GM19438 (cell line): ENCODE results near the gene CACNA1G.

ENCODE experiments used
- ATAC-seq: cut with Tn5 transposase; IDR thresholded peaks from one replicate; pipeline ENCODE4 v1.9.1; 2021; ENCODE audit warnings: low read depth; ENCODE audit not compliant: unreplicated experiment

Gene CACNA1G

DNA sequence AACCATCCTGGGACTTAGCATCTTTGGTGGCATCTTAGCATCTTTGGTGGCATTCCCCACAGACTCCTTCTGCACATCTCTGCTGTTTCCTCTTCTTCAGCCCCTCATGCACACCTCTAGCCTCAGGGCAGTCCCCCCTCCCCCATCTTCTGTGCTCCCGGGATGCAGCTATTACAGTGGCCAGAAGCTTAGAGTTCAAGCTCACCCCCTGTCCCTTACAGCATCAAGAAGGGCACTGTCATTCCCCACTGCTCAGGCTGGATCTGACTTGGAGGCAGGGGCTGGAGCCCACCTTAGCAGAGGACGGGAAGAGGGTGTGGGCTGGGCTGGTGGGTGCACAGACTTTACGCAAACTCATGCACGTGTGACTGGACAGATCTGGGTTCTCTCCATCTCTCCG lies 27.3 kb upstream of the CACNA1G start:
- ATAC-seq = no peak

DNA sequence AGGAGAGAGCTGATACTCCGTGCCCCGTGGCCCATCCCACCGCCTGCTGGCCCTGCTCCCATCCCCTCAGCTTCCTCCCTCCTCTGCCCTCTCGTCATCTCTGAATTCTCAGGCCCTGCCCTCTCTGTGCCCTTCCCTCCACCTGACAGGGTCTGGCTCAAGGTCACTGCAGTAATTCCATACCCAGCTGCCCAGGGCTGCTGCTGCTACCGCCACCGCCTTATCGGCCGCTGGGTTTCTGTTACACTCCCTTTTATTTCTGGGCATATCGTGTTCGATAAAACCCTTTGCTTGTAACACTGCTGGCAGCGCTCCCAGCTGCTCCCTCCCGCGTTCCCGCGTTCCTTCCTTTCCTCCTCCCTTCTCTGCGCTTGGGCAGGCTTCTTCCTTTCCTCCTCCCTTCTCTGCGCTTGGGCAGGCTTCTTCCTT lies 26.8 kb upstream of the CACNA1G start:
- ATAC-seq = no peak

DNA sequence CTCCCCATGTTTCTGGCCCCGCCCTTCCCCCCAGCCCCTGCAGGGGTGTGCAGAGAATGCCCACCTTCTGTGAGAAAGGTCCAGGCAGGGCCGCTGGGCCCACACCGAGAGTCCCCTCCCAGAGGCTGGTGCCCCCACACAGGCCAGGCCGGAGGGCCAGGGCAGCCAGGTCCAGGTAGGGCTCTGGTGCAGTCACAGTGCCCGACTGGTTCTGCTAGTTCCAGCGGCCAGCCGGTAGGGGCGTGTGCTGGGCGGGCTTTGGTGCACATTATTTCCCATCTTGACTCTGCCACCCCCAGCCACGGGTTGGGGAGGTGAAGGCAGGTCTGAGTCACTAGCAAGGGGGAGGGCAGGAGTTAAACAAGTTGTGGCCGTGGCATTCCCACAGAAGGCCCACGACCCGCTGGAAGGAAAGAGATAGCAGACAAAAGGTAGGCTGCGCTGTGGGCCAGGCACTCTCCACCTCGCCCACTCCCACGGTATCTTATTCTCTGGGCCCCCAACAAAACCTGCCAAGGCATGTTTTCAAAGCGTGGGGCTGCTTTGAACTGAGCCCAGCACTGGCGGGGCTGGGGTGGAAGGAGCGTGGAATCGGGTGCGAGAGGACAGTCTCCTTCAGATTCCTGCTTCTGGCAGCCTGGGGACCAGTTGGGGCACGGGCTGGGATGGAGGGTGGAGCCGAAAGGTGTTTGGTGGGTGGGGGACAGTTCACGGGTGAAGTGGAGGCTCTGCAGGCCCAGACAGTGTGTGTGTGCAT lies 26.1 kb upstream of the CACNA1G start:
- no peak for ATAC-seq

DNA sequence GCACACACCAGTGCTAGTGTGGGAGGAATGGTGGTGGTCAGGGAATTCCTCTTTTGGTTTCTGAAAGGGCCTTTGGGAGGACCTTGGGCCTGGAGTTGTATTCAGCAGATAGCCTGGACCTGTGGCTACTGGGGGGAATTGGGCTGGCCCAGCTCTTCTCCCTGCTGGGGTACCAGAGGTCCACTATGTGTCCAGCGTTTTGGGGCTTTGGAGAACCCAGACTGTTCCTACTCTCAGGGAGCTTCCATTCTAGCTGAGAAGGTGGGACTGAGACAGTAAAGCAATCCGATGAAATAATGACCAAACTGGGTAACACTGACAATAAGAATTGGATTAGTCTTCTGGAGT lies 25.6 kb upstream of the CACNA1G start:
- ATAC-seq = no peak

DNA sequence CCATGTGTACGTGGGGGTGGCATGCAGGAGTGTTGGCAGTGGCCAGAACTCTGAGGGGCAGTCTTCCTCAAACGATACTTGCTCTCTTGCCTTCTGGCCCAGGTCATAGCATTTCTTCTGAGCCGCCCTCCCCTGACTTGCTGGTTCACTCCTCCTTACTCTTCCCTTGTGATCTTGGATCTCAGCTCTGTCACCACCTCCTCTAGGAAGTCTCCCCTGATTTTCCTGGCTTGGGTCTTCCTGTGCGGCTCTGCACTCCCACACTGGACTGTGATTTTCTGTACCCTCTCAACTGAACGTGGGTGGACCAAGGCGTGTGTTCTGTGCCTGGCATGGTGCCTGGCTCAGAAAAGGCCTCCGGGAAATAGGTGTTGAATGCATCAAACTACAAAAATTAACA lies 25.1 kb upstream of the CACNA1G start:
- no peak for ATAC-seq

DNA sequence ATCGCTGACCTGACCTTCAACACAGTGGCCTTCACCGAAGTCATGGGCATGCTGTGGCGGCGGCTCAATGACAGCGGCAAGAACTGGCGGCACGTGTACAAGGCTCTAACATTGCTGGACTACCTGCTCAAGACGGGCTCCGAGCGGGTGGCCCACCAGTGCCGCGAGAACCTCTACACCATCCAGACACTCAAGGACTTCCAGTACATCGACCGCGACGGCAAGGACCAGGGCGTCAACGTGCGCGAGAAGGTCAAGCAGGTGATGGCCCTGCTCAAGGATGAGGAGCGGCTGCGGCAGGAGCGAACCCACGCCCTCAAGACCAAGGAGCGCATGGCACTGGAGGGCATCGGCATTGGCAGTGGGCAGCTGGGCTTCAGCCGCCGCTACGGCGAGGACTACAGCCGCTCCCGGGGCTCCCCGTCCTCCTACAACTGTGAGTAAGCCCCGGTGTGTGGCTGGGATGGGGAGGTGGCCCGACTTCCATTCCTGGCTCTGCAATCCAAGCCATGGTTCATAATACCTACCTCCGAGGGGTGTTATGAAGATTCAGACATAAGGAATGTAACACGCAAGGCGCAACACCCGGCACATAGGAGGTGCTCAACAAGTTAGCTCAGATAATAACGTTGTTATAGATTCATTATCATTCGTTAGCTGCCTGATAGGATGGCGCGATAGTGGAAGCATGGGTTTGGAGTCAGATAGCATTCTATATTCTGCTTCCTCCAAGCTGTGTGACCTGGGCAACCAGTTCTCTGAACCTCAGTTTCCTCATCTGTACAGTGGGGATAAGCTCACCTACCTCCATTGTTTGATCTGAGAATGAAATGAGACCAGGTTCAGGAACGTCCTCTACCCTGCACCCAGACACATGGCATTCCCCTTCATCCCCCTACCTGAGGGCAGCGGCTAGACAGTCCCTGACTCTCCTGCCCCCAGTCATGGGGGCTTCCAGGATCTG lies 23.6 kb upstream of the CACNA1G start:
- no peak for ATAC-seq

DNA sequence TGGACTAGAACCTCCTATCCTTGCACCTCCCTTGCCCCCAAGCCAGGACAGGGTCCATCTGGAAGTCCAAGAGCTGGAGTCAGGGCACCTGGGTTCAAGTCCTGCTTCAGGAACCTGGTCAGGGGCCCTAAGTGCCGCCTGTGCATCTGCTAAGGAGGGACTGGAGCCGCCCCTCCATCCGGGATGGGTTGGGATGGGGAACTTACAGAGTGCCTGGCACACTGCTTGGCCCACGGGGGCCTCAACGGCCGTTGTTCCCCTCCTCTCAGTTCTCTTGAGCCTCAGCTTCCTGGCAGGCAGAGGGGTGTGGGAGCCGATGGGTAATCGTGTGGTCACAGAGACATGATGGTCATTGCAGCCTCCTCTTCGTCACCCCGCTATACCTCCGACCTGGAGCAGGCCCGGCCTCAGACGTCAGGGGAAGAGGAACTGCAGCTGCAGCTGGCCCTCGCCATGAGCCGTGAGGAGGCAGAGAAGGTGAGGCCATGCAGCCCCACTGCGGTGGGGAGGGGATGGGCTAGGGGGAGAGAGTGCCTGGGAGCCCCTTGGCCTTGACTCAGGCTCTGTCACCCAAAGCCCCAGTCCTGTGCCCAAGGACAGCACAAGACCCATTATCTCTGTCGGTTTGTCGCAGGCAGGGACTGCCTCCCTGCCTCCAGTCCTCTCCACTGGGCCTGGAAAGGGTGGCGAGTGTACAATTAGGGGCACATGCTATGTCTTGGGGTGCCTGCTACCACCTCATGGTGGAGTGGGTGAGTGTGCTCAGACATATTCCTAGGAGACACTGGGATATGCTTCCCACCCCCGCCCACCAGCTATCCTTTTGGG lies 22.6 kb upstream of the CACNA1G start:
- ATAC-seq = no peak

DNA sequence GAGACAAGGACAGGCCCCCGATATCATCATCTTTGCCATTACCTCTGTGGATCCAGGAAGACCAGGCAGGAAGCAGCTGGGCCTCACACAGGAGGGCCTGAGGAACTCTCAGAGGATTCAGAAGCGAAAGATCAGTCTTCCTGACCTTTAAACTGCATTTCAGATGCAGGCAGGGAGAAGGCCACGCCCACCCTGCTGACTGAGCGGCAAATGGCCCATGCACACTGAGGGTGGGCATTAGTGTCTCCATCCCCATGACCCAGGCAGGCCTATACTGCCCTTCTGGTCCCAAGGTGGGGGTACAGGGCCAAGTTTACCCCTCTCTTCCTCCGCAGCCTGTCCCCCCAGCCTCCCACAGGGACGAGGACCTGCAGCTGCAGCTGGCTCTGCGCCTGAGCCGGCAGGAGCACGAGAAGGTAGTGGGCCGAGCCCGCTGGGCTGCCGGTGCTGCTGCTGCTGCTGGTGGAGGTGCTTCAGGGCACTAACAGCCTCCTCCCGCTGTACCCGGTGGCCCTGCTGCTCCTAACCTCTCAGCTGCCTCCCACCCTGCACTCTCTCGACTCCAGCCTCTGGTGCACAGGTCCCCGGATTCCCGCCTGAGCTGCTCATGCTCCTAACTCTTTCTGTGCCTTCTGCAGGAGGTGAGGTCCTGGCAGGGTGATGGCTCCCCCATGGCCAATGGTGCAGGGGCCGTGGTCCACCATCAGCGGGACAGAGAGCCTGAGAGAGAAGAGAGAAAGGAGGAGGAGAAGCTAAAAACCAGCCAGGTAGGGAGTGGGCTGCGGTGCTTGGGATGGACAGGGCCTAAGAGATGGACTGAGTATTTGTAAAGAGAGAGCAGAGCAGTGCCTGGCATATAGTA lies 21.7 kb upstream of the CACNA1G start:
- no peak for ATAC-seq

DNA sequence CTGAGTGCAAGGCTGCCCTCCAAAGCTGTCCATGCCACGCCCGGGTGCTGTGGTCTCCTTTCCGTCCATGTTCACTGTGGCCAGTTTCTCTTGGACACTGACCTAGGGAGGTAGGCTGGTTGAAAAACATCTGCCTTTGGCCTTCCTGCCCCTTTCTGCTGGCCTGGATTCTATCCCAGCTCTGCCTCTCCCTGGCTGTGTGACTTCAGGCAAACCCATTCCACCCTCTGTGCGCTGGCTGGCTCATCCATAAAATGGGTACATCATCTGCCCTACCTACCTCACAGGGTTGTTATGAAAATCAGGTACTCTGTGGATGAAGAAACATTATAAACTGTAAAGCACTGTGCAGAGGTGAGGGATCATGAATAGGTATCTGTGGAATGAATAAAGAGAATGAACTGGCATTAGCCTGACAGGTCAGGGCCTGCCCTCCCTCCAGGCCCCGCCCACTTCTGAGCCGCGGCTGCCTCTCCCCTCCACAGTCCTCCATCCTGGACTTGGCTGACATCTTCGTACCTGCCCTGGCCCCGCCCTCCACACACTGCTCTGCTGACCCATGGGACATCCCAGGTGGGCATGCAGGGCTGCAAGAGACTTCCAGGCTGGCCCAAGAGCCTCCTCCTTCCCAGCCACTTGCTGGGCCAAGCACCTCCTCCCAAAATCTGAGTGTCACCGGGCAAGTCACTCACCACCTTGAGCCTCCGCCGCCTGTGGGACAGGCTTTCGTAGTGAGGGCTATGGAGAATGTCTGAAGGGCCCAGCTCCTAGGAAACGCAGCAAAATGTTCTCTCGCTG lies 20.6 kb upstream of the CACNA1G start:
- ATAC-seq = no peak

DNA sequence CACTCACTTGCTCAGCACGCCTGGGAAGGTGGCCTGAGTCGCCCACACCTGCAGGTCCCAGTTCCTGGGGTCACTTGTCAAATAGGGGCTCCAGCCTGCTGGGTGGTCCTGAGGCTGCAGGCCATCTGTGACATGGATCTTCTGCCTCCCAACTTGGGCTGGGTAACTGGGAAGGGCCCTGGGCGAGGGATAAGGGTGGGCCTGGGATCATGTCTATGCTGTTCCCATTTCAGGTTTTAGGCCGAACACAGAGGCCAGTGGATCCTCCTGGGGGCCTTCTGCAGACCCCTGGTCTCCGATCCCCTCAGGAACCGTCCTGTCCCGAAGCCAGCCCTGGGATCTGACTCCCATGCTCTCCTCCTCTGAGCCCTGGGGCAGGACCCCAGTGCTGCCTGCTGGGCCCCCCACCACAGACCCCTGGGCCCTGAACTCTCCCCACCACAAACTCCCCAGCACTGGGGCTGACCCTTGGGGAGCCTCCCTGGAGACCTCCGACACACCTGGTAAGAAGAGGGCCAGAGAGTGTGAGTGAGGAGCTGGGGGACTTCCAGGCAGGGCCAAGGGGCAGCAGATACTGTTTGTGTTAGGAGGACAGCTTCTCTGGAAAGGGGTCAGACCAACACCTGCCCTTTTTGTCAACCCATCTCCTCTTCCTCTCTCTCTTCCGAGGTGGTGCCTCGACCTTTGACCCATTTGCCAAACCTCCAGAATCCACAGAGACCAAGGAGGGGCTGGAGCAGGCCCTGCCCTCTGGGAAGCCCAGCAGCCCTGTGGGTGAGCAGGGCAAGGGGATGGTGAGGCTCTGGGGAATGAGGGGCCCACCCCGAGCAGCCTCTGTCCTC lies 19.7 kb upstream of the CACNA1G start:
- ATAC-seq = no peak

DNA sequence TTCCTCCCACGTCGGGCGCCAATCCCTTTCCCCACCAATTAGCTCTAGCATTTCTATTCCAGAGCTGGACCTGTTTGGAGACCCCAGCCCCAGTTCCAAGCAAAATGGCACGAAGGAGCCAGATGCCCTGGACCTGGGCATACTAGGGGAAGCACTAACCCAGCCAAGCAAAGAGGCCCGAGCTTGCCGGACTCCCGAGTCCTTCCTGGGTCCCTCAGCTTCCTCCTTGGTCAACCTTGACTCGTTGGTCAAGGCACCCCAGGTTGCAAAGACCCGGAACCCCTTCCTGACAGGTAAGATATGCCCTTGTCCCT lies 19.2 kb upstream of the CACNA1G start:
- ATAC-seq = no peak

DNA sequence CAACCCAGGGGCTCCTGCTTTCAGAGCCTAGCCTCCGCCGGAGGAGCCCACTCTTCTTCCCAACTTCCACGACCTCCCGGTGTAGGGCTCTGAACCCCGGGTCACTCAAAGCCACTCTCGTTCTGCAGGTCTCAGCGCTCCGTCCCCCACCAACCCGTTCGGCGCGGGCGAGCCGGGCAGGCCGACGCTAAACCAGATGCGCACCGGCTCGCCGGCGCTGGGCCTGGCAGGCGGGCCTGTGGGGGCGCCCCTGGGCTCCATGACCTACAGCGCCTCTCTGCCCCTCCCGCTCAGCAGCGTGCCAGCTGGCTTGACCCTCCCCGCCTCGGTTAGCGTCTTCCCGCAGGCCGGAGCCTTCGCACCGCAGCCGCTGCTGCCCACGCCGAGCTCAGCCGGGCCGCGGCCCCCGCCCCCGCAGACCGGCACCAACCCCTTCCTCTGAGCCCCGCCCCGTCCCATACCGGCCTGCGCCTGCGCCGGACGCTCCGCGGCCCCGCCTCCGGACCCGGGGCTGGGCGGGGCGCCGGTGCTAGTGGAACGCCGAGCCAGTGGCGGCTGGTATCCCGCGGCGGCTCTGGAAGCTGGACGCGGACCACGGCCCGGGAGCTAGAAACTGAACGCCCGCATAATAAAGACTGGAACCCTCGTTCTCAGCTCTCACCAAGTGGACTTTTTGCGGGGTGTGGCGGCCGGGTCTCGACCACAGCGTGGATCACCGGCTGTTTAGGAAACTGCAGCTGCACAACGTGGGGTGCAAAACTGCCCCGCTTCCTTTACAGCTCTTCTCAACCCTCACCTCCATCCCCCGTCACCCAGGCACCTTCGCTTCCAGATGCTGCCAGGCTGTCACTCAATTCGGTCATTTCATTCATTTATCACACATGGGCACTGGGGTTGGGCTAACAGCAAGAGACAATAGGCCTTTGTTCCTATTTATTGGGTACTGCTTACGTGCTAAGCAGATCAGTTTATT lies 18.5 kb upstream of the CACNA1G start:
- peak; percentile 68 for ATAC-seq

DNA sequence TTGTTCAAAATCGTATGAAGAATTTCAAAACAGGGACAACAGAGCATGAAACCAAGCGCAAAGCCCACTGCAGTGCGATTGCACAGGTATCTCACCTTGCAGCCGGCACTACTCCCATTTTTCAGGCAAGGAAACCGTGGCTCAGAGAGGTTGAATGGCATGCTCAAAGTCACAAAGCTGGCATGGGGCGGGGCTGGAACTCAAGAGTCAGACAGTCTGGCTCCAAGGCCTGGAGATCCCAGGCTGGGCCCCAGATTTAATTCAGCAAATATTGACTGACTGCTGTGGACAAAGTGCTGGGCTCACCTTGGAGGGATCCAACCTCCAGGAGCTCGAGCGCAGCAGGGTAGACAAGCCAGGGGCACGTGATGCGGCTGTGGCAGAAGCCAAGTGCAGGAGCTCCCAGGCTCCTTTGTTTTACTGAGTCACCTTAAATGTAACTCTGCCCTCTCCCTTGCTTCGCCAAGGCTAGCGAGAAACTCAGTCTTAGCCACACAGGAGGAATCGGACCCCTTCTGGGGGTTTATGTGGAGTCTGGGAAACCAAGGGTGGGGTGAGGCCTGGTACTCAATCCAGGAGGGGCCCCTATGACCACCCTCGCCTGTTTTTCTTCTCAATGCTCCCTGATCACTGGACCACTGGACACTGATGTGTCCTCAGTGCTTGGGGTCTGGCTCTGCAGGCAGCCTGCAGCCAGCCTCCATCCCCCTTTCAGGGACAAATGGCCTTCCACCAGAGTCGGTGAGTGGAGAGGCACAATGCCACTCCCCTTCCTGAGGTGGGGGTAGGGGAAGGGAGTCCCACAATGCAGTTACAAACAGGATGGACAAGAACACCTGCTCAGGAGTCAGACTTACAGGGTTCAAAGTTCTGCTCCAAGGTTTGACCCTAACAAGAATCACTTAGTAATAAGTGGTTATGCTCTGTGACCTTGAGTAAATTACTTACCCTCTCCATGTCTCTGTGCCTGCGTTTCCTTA lies 17.4 kb upstream of the CACNA1G start:
- no peak for ATAC-seq

DNA sequence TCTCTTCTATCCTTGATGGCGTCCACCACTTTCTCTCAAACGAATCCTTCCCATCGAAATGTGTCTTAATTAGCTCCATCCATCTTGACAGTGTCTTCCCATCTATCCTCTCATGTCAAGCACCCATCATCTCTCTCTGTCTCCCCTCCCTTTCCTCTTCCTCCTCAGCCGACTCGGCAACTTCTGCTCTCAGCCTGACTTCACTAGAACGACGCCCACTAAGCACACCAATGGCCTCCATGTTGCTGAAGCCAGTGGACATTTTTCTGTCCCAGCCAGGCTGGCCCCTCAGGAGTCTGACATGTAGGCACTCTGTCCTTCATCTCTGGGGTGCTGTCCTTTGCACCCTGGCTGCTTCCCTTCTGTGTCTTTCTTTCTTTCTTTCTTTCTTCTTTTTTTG lies 16.0 kb upstream of the CACNA1G start:
- ATAC-seq = no peak

DNA sequence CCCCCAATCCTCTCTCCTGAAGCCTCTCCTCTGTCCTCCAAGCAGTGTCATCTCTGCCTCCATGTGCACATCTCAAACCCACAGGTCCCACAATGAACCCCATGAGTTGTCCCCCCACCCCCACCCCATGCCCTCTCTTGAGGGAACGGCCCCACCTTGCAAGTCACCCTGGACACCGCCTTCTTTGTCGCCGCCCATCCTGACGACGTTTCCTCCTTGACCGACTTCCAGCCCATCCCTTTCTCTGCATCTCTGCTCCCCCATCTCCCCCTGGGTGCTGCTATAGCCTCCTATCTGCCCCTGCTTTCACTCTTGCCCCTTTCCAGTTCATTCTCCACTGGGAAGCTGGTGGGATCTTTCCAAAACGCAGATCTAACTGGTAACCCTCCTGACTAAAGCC lies 15.2 kb upstream of the CACNA1G start:
- no peak for ATAC-seq

DNA sequence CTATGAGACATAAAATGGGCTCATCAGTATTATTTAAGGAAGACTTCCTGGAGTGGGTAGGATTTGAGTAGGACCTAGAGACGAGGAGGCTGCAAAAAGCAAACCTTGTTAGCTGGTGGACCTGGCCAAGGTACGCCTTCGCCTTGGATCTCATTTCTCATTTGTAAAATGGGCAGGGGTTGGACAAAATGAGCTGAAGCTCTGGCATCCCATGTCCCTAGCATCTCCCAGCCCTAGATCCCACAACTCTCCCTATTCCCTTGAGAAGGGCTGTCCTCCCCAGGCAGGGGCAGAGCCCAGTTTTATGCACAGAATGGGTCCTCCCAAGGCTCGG lies 13.8 kb upstream of the CACNA1G start:
- no peak for ATAC-seq
